AG04449 (cell line): Measurements from ENCODE around the gene NAIF1.
"Not testable (repeated sequence)": the region's sequence is repeated elsewhere in the genome, so short reads cannot be mapped to it uniquely, and the experiment has no call there.

Experiments
- CTCF ChIA-PET: fragments of 350-600 bp; formaldehyde crosslinking; extraction: SDS; loops from one replicate; lab custom pipeline; 2021; ENCODE audit warnings: antibody characterized with exemption; lab: Yijun Ruan, JAX
- POLR2A ChIA-PET: fragments of 400-600, 350-600 bp; formaldehyde crosslinking; extraction: SDS; loops from one replicate; lab custom pipeline; 2020; ENCODE audit warnings: antibody characterized with exemption, inconsistent platforms; lab: Yijun Ruan, JAX
- DNase-seq: peaks from one replicate; pipeline ENCODE4 v3.0.0-alpha.2; 2010; ENCODE audit warnings: low read depth, low spot score
- H3K4me3 ChIP-seq: 2 replicates; pipeline ENCODE4 v1.5.1; 2011; ENCODE audit warnings: low read depth, mild to moderate bottlenecking, control low read depth, low read length
- CTCF ChIP-seq: IDR thresholded peaks from one replicate; pipeline ENCODE4 v1.5.1; 2011; ENCODE audit warnings: mild to moderate bottlenecking, moderate library complexity, low read length, control low read depth, inconsistent platforms; ENCODE audit not compliant: insufficient read depth; ENCODE audit errors: missing control alignments

The NAIF1 gene

GRCh38 chr9:128025736-128026135 lies 41.4 kb downstream of the NAIF1 start:
- ChIA-PET POLR2A (no interaction called here), CTCF (interaction anchor here (1.0 to 4.7 kb wide), 3 partner anchors 8 to 83 kb away, joined by 3 to 29 read pairs (median 27); no protein-coding TSS in a partner anchor)
- no peak overlapping the region for H3K4me3 ChIP-seq
- no peak for DNase-seq
- no peak for TF ChIP-seq CTCF

GRCh38 chr9:128024761-128025308 lies 42.3 kb downstream of the NAIF1 start:
- no peak overlapping the region for H3K4me3 ChIP-seq
- no peak for DNase-seq
- ChIA-PET CTCF (interaction anchor here (1.0 to 4.7 kb wide), 4 partner anchors 9 to 82 kb away, joined by 3 to 29 read pairs (median 15); no protein-coding TSS in a partner anchor), POLR2A (no interaction called here)
- TF ChIP-seq CTCF, result no peak

GRCh38 chr9:128023671-128024070 lies 43.4 kb downstream of the NAIF1 start:
- DNase-seq, POLR2A ChIA-PET, H3K4me3 ChIP-seq: not testable (repeated sequence)
- CTCF ChIA-PET, result interaction anchor here (4.0 to 4.7 kb wide), 2 partner anchors 11 to 80 kb away, joined by 27 to 29 read pairs; no protein-coding TSS in a partner anchor

- ChIA-PET CTCF (interaction anchor here (4.0 kb wide), 1 partner anchor 12 kb away, joined by 29 read pairs; no protein-coding TSS in a partner anchor), POLR2A (no interaction called here)
- no peak for DNase-seq
- TF ChIP-seq CTCF, result no peak
- H3K4me3 ChIP-seq, result no peak overlapping the region
Observed at GRCh38 chr9:128022886-128023285, 44.2 kb downstream of the NAIF1 start.

GRCh38 chr9:128021098-128021497 lies 46.0 kb downstream of the NAIF1 start:
- TF ChIP-seq CTCF, result no peak
- DNase-seq, result no peak
- CTCF ChIA-PET, result interaction anchor here (1.0 to 5.9 kb wide), 4 partner anchors 13 to 97 kb away, joined by 3 to 32 read pairs (median 6); no protein-coding TSS in a partner anchor
- POLR2A ChIA-PET, result no interaction called here
- no peak overlapping the region for H3K4me3 ChIP-seq

GRCh38 chr9:128020692-128021091 lies 46.4 kb downstream of the NAIF1 start:
- no peak overlapping the region for H3K4me3 ChIP-seq
- CTCF ChIA-PET, result interaction anchor here (1.0 to 5.9 kb wide), 5 partner anchors 14 to 97 kb away, joined by 3 to 32 read pairs (median 5); no protein-coding TSS in a partner anchor
- TF ChIP-seq CTCF, result no peak
- no peak for DNase-seq
- POLR2A ChIA-PET, result no interaction called here
